GM19324 (cell line): ENCODE measurements around the gene WDR27.

Experiments
- ATAC-seq: cut with Tn5 transposase; IDR thresholded peaks from one replicate; pipeline ENCODE4 v1.9.1; 2021; ENCODE audit warnings: mild to moderate bottlenecking, moderate library complexity; ENCODE audit not compliant: unreplicated experiment, low FRiP score

Gene WDR27

DNA sequence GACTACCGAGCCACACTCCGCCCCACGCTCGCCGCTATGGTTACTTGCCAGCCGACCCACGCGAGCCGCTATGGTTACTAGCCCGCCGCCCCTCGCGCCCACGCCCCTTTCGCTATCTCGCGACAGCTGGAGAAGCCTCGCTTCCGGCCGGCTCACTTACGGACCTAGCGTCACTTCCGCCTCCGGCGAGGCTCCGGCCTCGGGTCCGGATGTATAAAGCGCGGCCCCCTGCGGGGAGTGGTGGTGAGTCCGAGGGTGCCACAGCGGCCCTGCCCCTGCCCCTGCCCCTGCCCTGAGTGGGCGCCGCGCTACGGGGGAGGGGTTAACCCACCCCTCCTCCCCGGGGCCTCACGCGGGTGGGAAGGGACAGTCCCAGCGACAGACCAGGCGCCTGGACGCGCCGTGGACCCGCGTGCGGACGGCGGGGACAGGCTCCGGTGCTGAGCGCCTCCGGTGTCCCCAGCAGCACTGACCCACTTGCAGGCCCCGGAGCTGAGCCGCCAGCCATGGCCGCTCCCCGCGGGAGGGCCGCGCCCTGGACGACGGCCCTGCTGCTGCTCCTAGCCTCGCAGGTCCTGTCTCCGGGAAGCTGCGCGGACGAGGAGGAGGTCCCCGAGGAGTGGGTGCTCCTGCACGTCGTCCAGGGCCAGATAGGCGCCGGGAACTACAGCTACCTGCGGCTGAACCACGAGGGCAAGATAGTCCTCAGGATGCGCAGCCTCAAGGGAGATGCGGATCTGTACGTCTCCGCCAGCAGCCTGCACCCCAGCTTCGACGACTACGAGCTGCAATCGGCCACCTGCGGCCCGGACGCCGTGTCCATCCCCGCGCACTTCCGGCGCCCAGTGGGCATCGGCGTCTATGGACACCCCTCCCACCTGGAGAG lies at the start of gene WDR27, which contains the start of gene C6orf120:
Gene WDR27, minus strand, starts transcription at position 76 of the 886 bp plus-strand sequence. CDS start 13,024 bp downstream, outside the sequence.
Gene C6orf120, plus strand, starts transcription at position 173 of the 886 bp plus-strand sequence. Its CDS starts 334 bp downstream, at position 507.
- ATAC-seq: peak; percentile 97

GRCh38 chr6:169746556-169746955 lies 44.7 kb upstream of the WDR27 start:
- ATAC-seq: no peak

- no peak for ATAC-seq
Measured at GRCh38 chr6:169745405-169745804, 43.6 kb upstream of the WDR27 start.

- no peak for ATAC-seq
Measured at GRCh38 chr6:169741344-169741743, 39.5 kb upstream of the WDR27 start.

DNA sequence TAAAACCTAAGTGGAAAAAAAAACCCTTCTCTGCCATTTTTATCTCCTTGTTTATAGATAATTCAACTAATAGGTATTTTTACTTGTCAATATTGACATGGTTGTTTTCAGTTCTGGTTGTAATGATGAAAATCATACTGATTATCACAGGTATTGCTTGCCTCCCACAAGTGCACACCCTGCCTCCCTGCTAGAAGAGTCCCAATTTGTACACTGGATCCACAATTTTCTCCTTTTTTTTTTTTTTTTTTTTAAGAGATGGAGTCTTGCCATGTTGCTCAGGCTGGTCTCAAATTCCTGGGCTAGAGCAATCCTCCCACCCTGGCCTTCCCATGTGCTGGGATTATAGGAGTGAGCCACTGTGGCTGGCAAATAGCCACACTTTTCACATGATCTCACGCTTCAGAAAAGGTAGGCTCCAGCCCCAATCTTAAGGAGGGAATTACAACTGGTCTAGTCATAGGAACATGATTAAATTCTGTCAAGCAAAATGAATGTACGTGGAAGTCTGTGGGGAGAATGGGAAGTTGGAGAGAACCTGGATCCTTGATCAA lies 37.2 kb upstream of the WDR27 start:
- ATAC-seq: no peak

GRCh38 chr6:169738204-169738975 lies 36.6 kb upstream of the WDR27 start:
- ATAC-seq: no peak

DNA sequence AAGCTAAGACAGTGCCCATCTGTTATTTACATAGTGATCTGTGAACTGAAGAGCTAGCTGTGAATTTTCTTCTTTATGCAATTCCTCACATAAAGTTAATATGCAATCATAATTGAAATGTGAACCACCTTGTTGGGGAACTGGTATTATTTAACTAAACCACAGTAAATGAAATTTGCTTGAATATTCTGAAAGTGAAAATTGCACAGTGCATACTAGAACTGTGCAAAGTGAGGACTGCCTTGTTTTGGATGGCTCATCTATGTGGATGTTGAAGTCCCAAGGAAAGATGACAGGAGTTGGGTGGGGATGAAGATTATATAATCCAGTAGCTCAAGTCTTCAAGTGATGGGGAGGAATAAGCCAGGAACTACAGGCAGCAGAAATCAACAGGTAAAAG lies 28.1 kb upstream of the WDR27 start:
- no peak for ATAC-seq

- no peak for ATAC-seq
Measured at GRCh38 chr6:169726963-169727362, 25.1 kb upstream of the WDR27 start.

GRCh38 chr6:169726049-169726400 lies 24.2 kb upstream of the WDR27 start:
- ATAC-seq: no peak

GRCh38 chr6:169725125-169726048 lies 23.6 kb upstream of the WDR27 start:
- ATAC-seq: no peak

DNA sequence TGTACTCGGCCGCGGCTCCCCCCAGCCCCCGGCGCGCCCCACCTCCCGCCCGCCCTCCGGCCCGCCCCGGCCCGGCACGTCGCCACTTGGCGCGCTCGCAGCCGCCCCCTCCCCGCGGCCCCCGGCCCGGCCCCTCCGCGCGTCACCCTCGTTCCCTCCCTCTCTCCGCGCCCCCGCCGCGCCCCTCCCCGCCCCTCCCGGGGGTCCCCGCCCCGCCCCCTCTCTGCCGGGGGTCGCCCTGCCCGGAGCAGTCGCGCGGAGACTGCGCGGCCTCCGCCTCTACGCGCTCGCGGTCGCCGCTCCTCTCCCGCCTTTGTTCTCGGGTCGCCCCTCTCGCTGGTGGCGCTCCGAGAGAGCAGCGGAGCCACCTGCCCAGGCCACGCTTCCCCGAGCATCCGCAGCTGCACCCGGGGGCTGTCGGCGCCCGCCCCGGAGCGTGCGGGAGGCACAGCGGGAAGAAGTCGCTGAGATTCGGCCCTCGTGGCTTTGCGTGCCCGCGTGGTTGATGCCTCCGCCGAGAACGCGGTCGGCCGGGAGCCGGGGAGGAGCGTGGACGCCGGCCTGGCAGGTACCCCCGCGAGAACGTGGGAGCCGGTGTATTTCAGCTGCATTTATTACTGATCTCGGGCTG lies 22.8 kb upstream of the WDR27 start, which contains the start of gene PHF10:
Gene PHF10, minus strand, starts transcription at position 7 of the 631 bp plus-strand sequence. CDS start 569 bp downstream, outside the sequence.
- peak; percentile 61 for ATAC-seq

GRCh38 chr6:169723991-169724493 lies 22.2 kb upstream of the WDR27 start:
- ATAC-seq: peak; percentile 56

GRCh38 chr6:169723200-169723909 lies 21.5 kb upstream of the WDR27 start:
- ATAC-seq: peak; percentile 42

DNA sequence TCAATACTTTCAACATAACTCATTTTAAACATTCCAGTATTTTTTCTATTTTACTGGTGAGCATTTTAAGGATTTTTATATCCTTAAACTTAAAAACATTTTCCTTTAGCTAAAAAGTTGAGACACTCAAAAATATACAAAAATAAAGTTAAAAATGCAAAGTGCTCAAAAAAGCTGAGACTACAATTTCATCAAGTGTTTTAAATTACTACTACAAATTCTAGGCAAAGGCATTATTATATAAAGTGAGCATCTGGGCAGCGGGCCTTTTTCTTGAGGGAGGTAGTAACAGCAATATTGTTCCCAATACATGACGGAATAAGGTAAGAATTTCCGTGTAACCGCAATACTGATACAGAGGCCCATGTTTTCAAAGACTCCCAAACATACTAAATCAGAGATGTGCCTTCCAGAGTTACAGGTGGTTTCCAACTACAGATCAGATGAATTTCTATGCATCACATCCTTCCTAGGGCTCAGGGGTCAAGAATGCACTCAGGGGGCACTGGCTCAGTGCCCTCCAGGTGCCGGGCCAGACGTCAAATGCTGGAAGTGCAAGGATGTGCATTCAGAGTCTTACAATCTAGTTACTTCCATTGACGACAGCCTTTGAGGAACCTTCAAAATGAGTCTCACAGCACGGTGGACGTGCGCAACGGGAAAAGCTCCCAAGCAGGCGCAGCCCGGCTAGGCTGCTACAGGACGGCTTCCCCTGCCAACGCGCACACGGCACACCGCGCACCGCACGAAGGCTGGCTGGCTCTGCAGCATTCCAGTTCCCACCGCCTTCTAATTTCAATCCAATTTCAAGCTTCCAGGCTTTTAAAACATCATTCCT lies 20.8 kb upstream of the WDR27 start:
- no peak for ATAC-seq

GRCh38 chr6:169720207-169720855 lies 18.5 kb upstream of the WDR27 start:
- ATAC-seq: no peak

DNA sequence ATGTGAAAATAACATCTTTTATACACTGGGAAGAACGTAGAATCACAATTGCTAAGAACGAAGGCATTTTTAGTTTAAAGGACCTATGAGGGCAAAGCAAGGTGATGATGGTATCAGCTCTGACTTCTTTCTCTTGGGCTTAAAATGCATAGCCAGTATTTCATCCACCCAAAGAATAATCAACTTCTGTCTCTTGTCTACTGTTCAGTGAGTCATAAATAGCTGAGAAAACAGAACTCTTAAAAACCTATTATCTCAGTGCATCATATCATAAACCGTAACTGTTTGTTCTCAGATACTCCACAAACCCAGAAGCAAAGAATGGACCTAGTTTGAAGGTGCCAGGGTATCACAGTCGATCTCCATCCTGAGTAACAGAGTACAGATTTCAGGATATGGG lies 17.3 kb upstream of the WDR27 start:
- ATAC-seq: no peak

DNA sequence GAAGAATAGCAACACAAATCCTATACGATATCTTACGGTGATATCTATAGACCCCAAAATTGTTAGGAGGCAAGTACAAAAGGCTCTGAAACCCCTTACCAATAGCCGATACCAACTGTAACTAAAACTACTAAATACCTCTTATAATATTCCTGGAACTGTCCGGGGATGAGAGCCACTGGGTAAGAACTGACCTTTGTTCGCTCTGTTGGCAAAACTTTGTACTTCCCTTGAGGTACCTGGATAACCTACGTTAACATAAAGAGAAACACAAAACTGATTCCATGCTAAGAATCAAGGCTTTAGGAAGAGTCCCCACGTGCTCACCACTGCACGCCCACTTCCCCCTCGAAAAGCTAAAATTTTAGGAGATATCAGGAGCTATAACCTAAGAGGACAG lies 12.8 kb upstream of the WDR27 start:
- no peak for ATAC-seq
